Activated naive CD4-positive, alpha-beta T cell treated with anti-CD3 and anti-CD28 coated beads, Interleukin-2, amount 50 U/mL, for 72 hours (primary cell): Measurements from ENCODE around the gene PTMS. TPM values are rescaled to one million over a fixed set of nuclear protein-coding genes. Genes with fewer than 3 reads are reported as not detected.

Experiments
- ATAC-seq, 2 donors: fragments of 150-1000 bp; cut with Tn5 transposase; 2 replicates each; pipeline ENCODE4 v1.10.0; 2021; ENCODE audit warnings: mild to moderate bottlenecking in 2 of 2, moderate library complexity in 2 of 2
- DNase-seq, 2 donors: peaks; one replicate each; pipeline ENCODE4 v3.0.0; 2021 to 2022; ENCODE audit warnings: low spot score in 2 of 2
- H3K27ac Mint-ChIP-seq, 2 donors: one replicate each; pipeline ENCODE4 v1.8.0; 2022; ENCODE audit warnings: mild to moderate bottlenecking in 2 of 2, mixed read lengths in 2 of 2
- H3K36me3 Mint-ChIP-seq, 2 donors: one replicate each; pipeline ENCODE4 v1.8.0; 2022; ENCODE audit warnings: mixed read lengths in 2 of 2
- H3K9me3 Mint-ChIP-seq, 2 donors: one replicate each; pipeline ENCODE4 v1.8.0; 2022; ENCODE audit warnings: mixed read lengths in 2 of 2
- total RNA-seq, 2 donors: library from RNA; stranded (reverse); gene quantifications; one replicate each; pipeline ENCODE4 v1.2.3, GENCODE V29; 2022

PTMS gene
- total RNA-seq, 2 donors from 2014 or later: 76.0 to 163 TPM

- peak; percentile 41 to 55 for ATAC-seq
- peak in 1 of 2 donors; percentile 67 for DNase-seq
- Mint-ChIP-seq H3K9me3 (no peaks in the 10 kb centered on the region), H3K27ac (peak overlapping the region; percentile 94 to 95), H3K36me3 (peaks cover 26 to 36% of the 10 kb centered on the region in 2 donors)
Observed at GRCh38 chr12:6790496-6791150, 24.5 kb downstream of the PTMS start.

GRCh38 chr12:6791931-6792520 is 25.9 kb downstream of the PTMS start:
- ATAC-seq (peak; percentile 7 to 16), DNase-seq (peak in 1 of 2 donors; percentile 62)
- H3K36me3 Mint-ChIP-seq: peaks cover 26 to 46% of the 10 kb centered on the region in 2 donors
- H3K27ac Mint-ChIP-seq: peak overlapping the region; percentile 94 to 96
- no peaks in the 10 kb centered on the region for H3K9me3 Mint-ChIP-seq

GRCh38 chr12:6792522-6793201 is 26.5 kb downstream of the PTMS start:
- Mint-ChIP-seq H3K27ac (peak overlapping the region; percentile 94 to 96), H3K9me3 (no peaks in the 10 kb centered on the region), H3K36me3 (peaks cover 26 to 53% of the 10 kb centered on the region in 2 donors)
- ATAC-seq (peak; percentile 27 to 33), DNase-seq (no peak)

- ATAC-seq: no peak
- no peaks in the 10 kb centered on the region for H3K9me3 Mint-ChIP-seq
- peak overlapping the region in 1 of 2 donors; percentile 51 for H3K27ac Mint-ChIP-seq
- DNase-seq: no peak
- H3K36me3 Mint-ChIP-seq: peaks cover 18 to 45% of the 10 kb centered on the region in 2 donors
Observed at GRCh38 chr12:6795088-6795487, 28.9 kb downstream of the PTMS start.

- peaks cover 11 to 34% of the 10 kb centered on the region in 2 donors for H3K36me3 Mint-ChIP-seq
- no peak for ATAC-seq
- peak overlapping the region in 1 of 2 donors; percentile 25 for H3K27ac Mint-ChIP-seq
Observed at GRCh38 chr12:6796576-6796975, 30.4 kb downstream of the PTMS start.

GRCh38 chr12:6799147-6799546 is 33.0 kb downstream of the PTMS start:
- Mint-ChIP-seq H3K36me3 (peaks cover 0 to 32% of the 10 kb centered on the region in 2 donors), H3K27ac (peak overlapping the region in 1 of 2 donors; percentile 65), H3K9me3 (no peaks in the 10 kb centered on the region)
- DNase-seq: no peak
- ATAC-seq: no peak

More at GRCh38 chr12:6796576-6796975, 30.4 kb downstream of the PTMS start:
- no peak for DNase-seq
- H3K9me3 Mint-ChIP-seq: no peaks in the 10 kb centered on the region

- Mint-ChIP-seq H3K27ac (no peak overlapping the region), H3K36me3 (peaks cover 4 to 26% of the 10 kb centered on the region in 2 donors), H3K9me3 (no peaks in the 10 kb centered on the region)
- ATAC-seq (no peak), DNase-seq (no peak)
Observed at GRCh38 chr12:6807170-6807569, 41.0 kb downstream of the PTMS start.

- Mint-ChIP-seq H3K27ac (peak overlapping the region in 1 of 2 donors; percentile 44), H3K36me3 (peaks cover 4 to 14% of the 10 kb centered on the region in 2 donors), H3K9me3 (no peaks in the 10 kb centered on the region)
- DNase-seq: no peak
- no peak for ATAC-seq
Observed at GRCh38 chr12:6809056-6809455, 42.9 kb downstream of the PTMS start.

GRCh38 chr12:6810758-6811157 is 44.6 kb downstream of the PTMS start:
- ATAC-seq: no peak
- Mint-ChIP-seq H3K27ac (peak overlapping the region; percentile 44 to 61), H3K36me3 (peaks cover under 1 to 5% of the 10 kb centered on the region in 2 donors), H3K9me3 (no peaks in the 10 kb centered on the region)
- DNase-seq: no peak

- Mint-ChIP-seq H3K27ac (no peak overlapping the region), H3K36me3 (peaks cover 8 to 23% of the 10 kb centered on the region in 2 donors), H3K9me3 (no peaks in the 10 kb centered on the region)
- DNase-seq (no peak), ATAC-seq (no peak)
Observed at GRCh38 chr12:6813363-6813762, 47.2 kb downstream of the PTMS start.

- Mint-ChIP-seq H3K9me3 (no peaks in the 10 kb centered on the region), H3K27ac (no peak overlapping the region)
Observed at GRCh38 chr12:6816598-6816997, 50.4 kb downstream of the PTMS start.

GRCh38 chr12:6817098-6817497 is 50.9 kb downstream of the PTMS start:
- ATAC-seq: no peak
- H3K27ac Mint-ChIP-seq: no peak overlapping the region
- DNase-seq: no peak
- no peaks in the 10 kb centered on the region for H3K9me3 Mint-ChIP-seq
- H3K36me3 Mint-ChIP-seq: peaks cover 8 to 22% of the 10 kb centered on the region in 2 donors

More at GRCh38 chr12:6816598-6816997, 50.4 kb downstream of the PTMS start:
- peaks cover 8 to 22% of the 10 kb centered on the region in 2 donors for H3K36me3 Mint-ChIP-seq
- no peak for ATAC-seq
- no peak for DNase-seq

- no peaks in the 10 kb centered on the region for H3K9me3 Mint-ChIP-seq
- DNase-seq: no peak
- peaks cover 8 to 22% of the 10 kb centered on the region in 2 donors for H3K36me3 Mint-ChIP-seq
- ATAC-seq: no peak
- peak overlapping the region in 1 of 2 donors; percentile 2 for H3K27ac Mint-ChIP-seq
Observed at GRCh38 chr12:6817662-6818157, 51.5 kb downstream of the PTMS start.

GRCh38 chr12:6818222-6818621 is 52.1 kb downstream of the PTMS start:
- DNase-seq (no peak), ATAC-seq (no peak)
- Mint-ChIP-seq H3K27ac (no peak overlapping the region), H3K36me3 (peaks cover 8 to 22% of the 10 kb centered on the region in 2 donors), H3K9me3 (no peaks in the 10 kb centered on the region)

GRCh38 chr12:6818645-6819044 is 52.5 kb downstream of the PTMS start:
- no peaks in the 10 kb centered on the region for H3K9me3 Mint-ChIP-seq
- no peak for DNase-seq
- no peak overlapping the region for H3K27ac Mint-ChIP-seq
- ATAC-seq: no peak
- H3K36me3 Mint-ChIP-seq: peaks cover 8 to 22% of the 10 kb centered on the region in 2 donors

- Mint-ChIP-seq H3K9me3 (no peaks in the 10 kb centered on the region), H3K27ac (peak overlapping the region in 1 of 2 donors; percentile 67), H3K36me3 (peaks cover 8 to 22% of the 10 kb centered on the region in 2 donors)
- no peak for DNase-seq
- ATAC-seq: no peak
Observed at GRCh38 chr12:6819106-6820030, 53.2 kb downstream of the PTMS start.
